ENCODE results near the gene ADRM1.

The ADRM1 gene

GRCh38 chr20:62325172-62325905 lies 22.5 kb downstream of the ADRM1 start:
- no peak for DNase-seq (ENCODE audit: low read depth in 3 of 3)

GRCh38 chr20:62326559-62326958 lies 23.8 kb downstream of the ADRM1 start:
- no peak for DNase-seq (ENCODE audit: low read depth in 3 of 3)

- DNase-seq (ENCODE audit: low read depth in 3 of 3), result no peak
Observed at GRCh38 chr20:62326959-62327725, 24.3 kb downstream of the ADRM1 start.

- no peak for DNase-seq (ENCODE audit: low read depth in 3 of 3)
Observed at GRCh38 chr20:62327726-62328495, 25.1 kb downstream of the ADRM1 start.

GRCh38 chr20:62328684-62329388 lies 26.0 kb downstream of the ADRM1 start:
- no peak for DNase-seq (ENCODE audit: low read depth in 3 of 3)

- DNase-seq (ENCODE audit: low read depth in 3 of 3), result no peak
Observed at GRCh38 chr20:62329389-62330377, 26.9 kb downstream of the ADRM1 start.

GRCh38 chr20:62330576-62331317 lies 27.9 kb downstream of the ADRM1 start:
- no peak for DNase-seq (ENCODE audit: low read depth in 3 of 3)

- DNase-seq (ENCODE audit: low read depth in 3 of 3), result no peak
Observed at GRCh38 chr20:62331347-62331746, 28.6 kb downstream of the ADRM1 start.

GRCh38 chr20:62332421-62332820 lies 29.6 kb downstream of the ADRM1 start:
- no peak for DNase-seq (ENCODE audit: low read depth in 3 of 3)

- DNase-seq (ENCODE audit: low read depth in 3 of 3), result no peak
Observed at GRCh38 chr20:62332989-62333819, 30.4 kb downstream of the ADRM1 start.

- no peak for DNase-seq (ENCODE audit: low read depth in 3 of 3)
Observed at GRCh38 chr20:62333820-62334595, 31.2 kb downstream of the ADRM1 start.

GRCh38 chr20:62334881-62335280 lies 32.1 kb downstream of the ADRM1 start:
- no peak for DNase-seq (ENCODE audit: low read depth in 3 of 3)

- DNase-seq (ENCODE audit: low read depth in 3 of 3), result no peak
Observed at GRCh38 chr20:62335532-62335931, 32.7 kb downstream of the ADRM1 start.

- no peak for DNase-seq (ENCODE audit: low read depth in 3 of 3)
Observed at GRCh38 chr20:62336329-62336728, 33.5 kb downstream of the ADRM1 start.

GRCh38 chr20:62336775-62337557 lies 34.2 kb downstream of the ADRM1 start:
- DNase-seq (ENCODE audit: low read depth in 3 of 3), result no peak

- DNase-seq (ENCODE audit: low read depth in 3 of 3), result no peak
Observed at GRCh38 chr20:62337558-62338293, 34.9 kb downstream of the ADRM1 start.

- DNase-seq (ENCODE audit: low read depth in 3 of 3), result no peak
Observed at GRCh38 chr20:62338294-62338620, 35.5 kb downstream of the ADRM1 start.
